Ovary (tissue), 9 donors: ENCODE data around the gene GPR68. TPM values are rescaled to one million over a fixed set of nuclear protein-coding genes. Genes with fewer than 3 reads are reported as not detected.

Experiments used
- DNase-seq, 5 donors: peaks; one replicate each; pipeline ENCODE4 v3.0.0-alpha.2; 2019 to 2020
- H3K27ac ChIP-seq, 2 donors: fragments of 200-600 bp; one replicate each; pipeline versions ENCODE4 v1.5.1 to v1.8.0; 2019 to 2022
- H3K27me3 ChIP-seq: fragments of 200-600 bp; one replicate; pipeline ENCODE4 v1.8.0; 2022
- H3K36me3 ChIP-seq: fragments of 200-600 bp; sonication (generic); one replicate; pipeline ENCODE4 v1.5.1; 2019
- H3K4me1 ChIP-seq: one replicate; pipeline ENCODE4 v1.8.1; 2013; ENCODE audit warnings: mild to moderate bottlenecking, moderate library complexity; ENCODE audit not compliant: insufficient read depth
- H3K4me3 ChIP-seq: fragments of 200-600 bp; sonication (generic); one replicate; pipeline ENCODE4 v1.5.1; 2017
- H3K9me3 ChIP-seq, 2 donors: fragments of 200-600 bp in 1 of 2; sonication (generic) in 1 of 2; one replicate each; pipeline versions ENCODE4 v1.5.1 to v1.8.1; 2013 to 2019; ENCODE audit warnings: mild to moderate bottlenecking in 1 of 2, moderate library complexity in 1 of 2
- EP300 ChIP-seq: sonication (generic); formaldehyde crosslinking; IDR thresholded peaks from one replicate; pipeline ENCODE4 v1.6.1; 2017; ENCODE audit warnings: antibody characterized with exemption
- POLR2A ChIP-seq: fragments of 450-650 bp; IDR thresholded peaks from one replicate; pipeline ENCODE4 v1.6.1; 2017; ENCODE audit warnings: antibody characterized with exemption, mild to moderate bottlenecking, moderate library complexity
- WGBS, 3 donors: extraction: QIAGEN DNeasy Blood & Tissue Kit in 1 of 3; methylation state at CpG; one replicate each; pipeline versions ENCODE4 v1.1.5 to v1.1.7; 2013 to 2017; 5-methylcytosine and 5-hydroxymethylcytosine counted together
- intact Hi-C, 4 donors: fragments of 100-400 bp; cut with DNase I; formaldehyde crosslinking; loops; one replicate each; pipeline versions ENCODE4 v1.11.0 to v1.15.1; 2022 to 2023
- polyA plus RNA-seq, 2 donors: library from polyadenylated mRNA; stranded (reverse); fragments of 200-250 nt in 1 of 2; fragments of 350-450 nt in 1 of 2; fragmentation: Illumina TruSeq in 1 of 2; extraction: RNeasy Lipid Tissue Mini Kit (QIAGEN cat#74804) in 1 of 2; gene quantifications; one replicate each; pipeline ENCODE4 v1.2.3, GENCODE V29; 2013 to 2014
- total RNA-seq, 7 donors: library from RNA; depleted of rRNA in 2 of 7; stranded (reverse); fragments of >200 nt in 2 of 7; fragmentation: NEBNext Ultra II Directional in 3 of 7; extraction: Animal tissue kit (Norgen Biotek cat#: 25700) in 3 of 7; gene quantifications; one replicate each; pipeline versions ENCODE4 v1.1.0 to v1.2.4, GENCODE V29; 2016 to 2023
- TF ChIP-seq, protein P1 (sequence below), 3 donors: fragments of 450-650 bp in 2 of 3; fragments of 200-600 bp in 1 of 3; IDR thresholded peaks; one replicate each; pipeline versions ENCODE4 v1.5.1 to v1.8.0; 2016 to 2022; ENCODE audit warnings: antibody characterized with exemption in 3 of 3, mild to moderate bottlenecking in 1 of 3
- donor health status: DM: no; HTN: no; CAD: no; lungs with moderate emphysema.
- donor health status: DM: no; HTN: no; CAD: no.
- donor health status: Bipolar disorder and iron deficiency.
- donor health status: DM: yes; HTN: yes; CAD: no.
- donor health status: DM: no; HTN: no; CAD: no.
- donor health status: DM: yes; HTN: yes; CAD: no.

GPR68 gene
- total and polyA plus RNA-seq, 9 donors = 0.17 to 0.57 (median 0.36) TPM; not detected in 1

DNA sequence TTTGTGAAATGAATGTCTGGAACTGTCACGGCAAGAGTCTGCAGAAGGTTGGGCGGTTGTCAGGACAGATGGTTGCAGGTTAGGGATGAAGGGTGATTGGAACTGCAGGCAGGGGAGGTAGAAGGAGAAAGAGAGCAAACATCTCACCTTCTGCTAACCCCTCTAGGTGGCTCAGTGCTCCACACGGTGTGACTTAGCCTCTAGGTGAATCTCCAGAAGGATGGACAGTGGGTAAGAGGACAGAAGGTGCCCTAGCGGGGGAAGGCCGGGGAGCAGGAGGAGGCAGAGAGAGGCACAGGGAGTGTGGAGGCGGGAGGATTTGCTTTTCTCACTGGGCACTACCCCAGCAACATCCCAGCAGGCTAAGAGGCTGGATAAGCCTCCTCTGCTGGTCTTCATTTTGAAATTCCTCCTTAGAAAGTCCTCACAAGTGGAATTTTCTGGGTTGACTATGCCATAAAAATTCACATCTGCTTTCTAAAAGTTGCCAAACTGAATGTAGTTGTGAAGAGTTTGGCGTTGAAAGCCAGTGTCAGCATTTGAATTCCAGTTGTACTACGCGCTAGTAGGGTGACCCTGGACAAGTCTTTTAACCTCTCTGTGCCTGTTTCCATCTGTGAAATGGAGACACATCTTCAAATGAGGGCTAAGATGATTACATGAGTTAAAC is 10.7 kb upstream of the GPR68 start:
- WGBS, 3 donors = 78 to 87% (median 78%) methylated on average over 9 of the region's 9 CpGs
- H3K9me3 ChIP-seq = no peaks in the 10 kb centered on the region
- peaks cover 7% of the 10 kb centered on the region for H3K4me1 ChIP-seq
- no peak overlapping the region for H3K4me3 ChIP-seq
- H3K27ac ChIP-seq = no peak overlapping the region
- DNase-seq = no peak
- no peaks in the 10 kb centered on the region for H3K27me3 ChIP-seq
- no peaks in the 10 kb centered on the region for H3K36me3 ChIP-seq
- intact Hi-C loops = no loop called here
- TF ChIP-seq POLR2A (no peak), EP300 (no peak)
- TF ChIP-seq, protein P1, sequence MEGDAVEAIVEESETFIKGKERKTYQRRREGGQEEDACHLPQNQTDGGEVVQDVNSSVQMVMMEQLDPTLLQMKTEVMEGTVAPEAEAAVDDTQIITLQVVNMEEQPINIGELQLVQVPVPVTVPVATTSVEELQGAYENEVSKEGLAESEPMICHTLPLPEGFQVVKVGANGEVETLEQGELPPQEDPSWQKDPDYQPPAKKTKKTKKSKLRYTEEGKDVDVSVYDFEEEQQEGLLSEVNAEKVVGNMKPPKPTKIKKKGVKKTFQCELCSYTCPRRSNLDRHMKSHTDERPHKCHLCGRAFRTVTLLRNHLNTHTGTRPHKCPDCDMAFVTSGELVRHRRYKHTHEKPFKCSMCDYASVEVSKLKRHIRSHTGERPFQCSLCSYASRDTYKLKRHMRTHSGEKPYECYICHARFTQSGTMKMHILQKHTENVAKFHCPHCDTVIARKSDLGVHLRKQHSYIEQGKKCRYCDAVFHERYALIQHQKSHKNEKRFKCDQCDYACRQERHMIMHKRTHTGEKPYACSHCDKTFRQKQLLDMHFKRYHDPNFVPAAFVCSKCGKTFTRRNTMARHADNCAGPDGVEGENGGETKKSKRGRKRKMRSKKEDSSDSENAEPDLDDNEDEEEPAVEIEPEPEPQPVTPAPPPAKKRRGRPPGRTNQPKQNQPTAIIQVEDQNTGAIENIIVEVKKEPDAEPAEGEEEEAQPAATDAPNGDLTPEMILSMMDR (IDR thresholded peaks at IDR 0.05) = no peak

DNA sequence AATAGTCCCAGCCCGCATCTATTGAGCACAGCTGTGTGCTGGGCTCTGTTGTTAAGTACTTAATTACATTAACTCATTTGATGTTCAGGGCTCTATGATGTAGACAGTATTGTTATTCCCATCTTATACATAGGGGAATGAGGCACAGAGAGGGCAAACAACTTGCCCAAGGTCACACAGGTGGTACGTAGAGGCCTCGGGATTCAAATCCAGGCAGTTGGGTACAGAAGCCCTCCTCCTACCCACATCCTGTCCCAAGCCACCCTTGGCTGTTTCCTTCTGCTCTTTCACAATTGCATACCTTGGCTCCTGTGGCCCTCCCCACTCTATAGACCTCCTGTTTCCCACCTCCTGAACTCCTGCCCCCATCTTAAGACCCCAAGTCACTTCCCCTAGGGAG is 10.0 kb upstream of the GPR68 start:
- no peak for DNase-seq
- WGBS, 3 donors = 77 to 90% (median 82%) methylated on average over 3 of the region's 3 CpGs
- H3K4me1 ChIP-seq = peaks cover 7% of the 10 kb centered on the region
- H3K9me3 ChIP-seq = no peaks in the 10 kb centered on the region
- H3K36me3 ChIP-seq = no peaks in the 10 kb centered on the region
- no peak overlapping the region for H3K27ac ChIP-seq
- no peak overlapping the region for H3K4me3 ChIP-seq
- no peaks in the 10 kb centered on the region for H3K27me3 ChIP-seq
- TF ChIP-seq EP300 = no peak
- TF ChIP-seq POLR2A = no peak
- TF ChIP-seq, protein P1 (IDR thresholded peaks at IDR 0.05) = no peak
- intact Hi-C loops = no loop called here

- 30 to 51% (median 39%) methylated on average over 20 of the region's 20 CpGs for WGBS, 3 donors
- peak in 1 of 5 donors; percentile 29 for DNase-seq
- no peaks in the 10 kb centered on the region for H3K36me3 ChIP-seq
- intact Hi-C loops = no loop called here
- peak overlapping the region; percentile 58 for H3K4me3 ChIP-seq
- H3K4me1 ChIP-seq = peaks cover 7% of the 10 kb centered on the region
- no peaks in the 10 kb centered on the region for H3K9me3 ChIP-seq
- no peaks in the 10 kb centered on the region for H3K27me3 ChIP-seq
- H3K27ac ChIP-seq = no peak overlapping the region
- TF ChIP-seq POLR2A (no peak), EP300 (no peak)
- TF ChIP-seq, protein P1 (IDR thresholded peaks at IDR 0.05) = no peak
Measured at GRCh38 chr14:91253795-91254323, 9.4 kb upstream of the GPR68 start.

- peak; percentile 43 to 69 (median 50) for DNase-seq
- peak overlapping the region; percentile 58 for H3K4me3 ChIP-seq
- H3K9me3 ChIP-seq = no peaks in the 10 kb centered on the region
- peaks cover 7% of the 10 kb centered on the region for H3K4me1 ChIP-seq
- intact Hi-C loops = no loop called here
- no peaks in the 10 kb centered on the region for H3K36me3 ChIP-seq
- H3K27me3 ChIP-seq = no peaks in the 10 kb centered on the region
- WGBS, 3 donors = 2 to 5% (median 2%) methylated on average over 30 to 95 of the region's 95 CpGs
- H3K27ac ChIP-seq = no peak overlapping the region
- no peak for TF ChIP-seq EP300
- TF ChIP-seq, protein P1 (IDR thresholded peaks at IDR 0.05) = no peak
- no peak for TF ChIP-seq POLR2A
Measured at GRCh38 chr14:91252871-91253794, 8.6 kb upstream of the GPR68 start.
